CD4-positive, alpha-beta T cell (primary cell): ENCODE data around the gene KRT6B. TPM values are rescaled to one million over a fixed set of nuclear protein-coding genes. Genes with fewer than 3 reads are reported as not detected.

Experiments used
- ATAC-seq: fragments of 200-7000 bp; cut with Tn5 transposase; one replicate; pipeline ENCODE4 v1.10.0; 2022; ENCODE audit warnings: mild to moderate bottlenecking; ENCODE audit not compliant: poor library complexity
- CTCF ChIA-PET: fragments of 350-600 bp; sonication (Branson Sonifier 250); formaldehyde crosslinking; loops from one replicate; lab custom pipeline; 2021; ENCODE audit warnings: antibody characterized with exemption, inconsistent platforms; lab: Charles Lee
- POLR2A ChIA-PET: fragments of 350-600 bp; sonication (Branson Sonifier 250); formaldehyde crosslinking; loops from one replicate; lab custom pipeline; 2021; ENCODE audit warnings: antibody characterized with exemption, inconsistent platforms; lab: Charles Lee
- DNase-seq, 14 experiments: peaks; one replicate each; pipeline ENCODE4 v3.0.0-alpha.2; 2013 to 2020; ENCODE audit warnings: mixed read lengths in 2 of 14
- H3K27ac ChIP-seq, 2 donors: one replicate each; pipeline versions ENCODE4 v1.5.1 to v1.7.0; 2013; ENCODE audit warnings: low read length in 2 of 2, low read depth in 1 of 2, mild to moderate bottlenecking in 1 of 2
- H3K27me3 ChIP-seq, 2 experiments: 1 replicate in 1 of 2; 2 replicates in 1 of 2; pipeline versions ENCODE4 v1.6.1 to v1.7.0; 2013; ENCODE audit warnings: low read length in 2 of 2, control low read depth in 1 of 2, mild to moderate bottlenecking in 1 of 2, moderate library complexity in 1 of 2; ENCODE audit not compliant: insufficient read depth in 2 of 2, control insufficient read depth in 1 of 2
- H3K36me3 ChIP-seq: one replicate; pipeline ENCODE4 v1.6.1; 2013; ENCODE audit warnings: low read length, control low read depth; ENCODE audit not compliant: insufficient read depth
- H3K4me1 ChIP-seq: one replicate; pipeline ENCODE4 v1.6.1; 2013; ENCODE audit warnings: low read length, control low read depth; ENCODE audit not compliant: insufficient read depth
- H3K4me3 ChIP-seq: one replicate; pipeline ENCODE4 v1.5.1; 2013; ENCODE audit warnings: mild to moderate bottlenecking, low read length, moderate library complexity
- H3K9me3 ChIP-seq, 2 experiments: 1 replicate in 1 of 2; 2 replicates in 1 of 2; pipeline versions ENCODE4 v1.6.1 to v1.7.0; 2013; ENCODE audit warnings: low read length in 2 of 2, mild to moderate bottlenecking in 2 of 2, control low read depth in 1 of 2, moderate library complexity in 1 of 2; ENCODE audit not compliant: control insufficient read depth in 1 of 2, insufficient read depth in 1 of 2
- H3K27ac Mint-ChIP-seq: one replicate; pipeline ENCODE4 v1.8.0; 2020; ENCODE audit warnings: mixed read lengths
- H3K27me3 Mint-ChIP-seq: one replicate; pipeline ENCODE4 v1.8.0; 2021; ENCODE audit warnings: mixed read lengths
- H3K36me3 Mint-ChIP-seq: one replicate; pipeline ENCODE4 v1.8.0; 2021; ENCODE audit warnings: low read depth, mixed read lengths
- H3K4me1 Mint-ChIP-seq: one replicate; pipeline ENCODE4 v1.8.0; 2021; ENCODE audit warnings: low read depth, mixed read lengths
- H3K4me3 Mint-ChIP-seq: one replicate; pipeline ENCODE4 v1.8.0; 2020; ENCODE audit warnings: mild to moderate bottlenecking, mixed read lengths
- H3K9me3 Mint-ChIP-seq: one replicate; pipeline ENCODE4 v1.8.0; 2020; ENCODE audit warnings: mixed read lengths
- intact Hi-C, 2 experiments: fragments of 100-400 bp; cut with DNase I in 1 of 2; cut with micrococcal nuclease in 1 of 2; formaldehyde crosslinking; loops; one replicate each; pipeline versions ENCODE4 v1.15.1 to v1.9.0; 2023 to 2025; cut with DNase I, micrococcal nuclease
- total RNA-seq, 174 experiments: library from RNA in 2 of 174; stranded (reverse) in 2 of 174; gene quantifications; one replicate each; pipeline ENCODE4 v1.2.3 and lab custom pipeline; 2021 to 2026
- TF ChIP-seq, protein P1 (sequence below): fragments of 200-600 bp; IDR thresholded peaks from one replicate; pipeline ENCODE4 v1.8.0; 2022; ENCODE audit warnings: antibody characterized with exemption, mild to moderate bottlenecking

The KRT6B gene
- total RNA-seq, 2 experiments from 2014 or later: not detected

DNA sequence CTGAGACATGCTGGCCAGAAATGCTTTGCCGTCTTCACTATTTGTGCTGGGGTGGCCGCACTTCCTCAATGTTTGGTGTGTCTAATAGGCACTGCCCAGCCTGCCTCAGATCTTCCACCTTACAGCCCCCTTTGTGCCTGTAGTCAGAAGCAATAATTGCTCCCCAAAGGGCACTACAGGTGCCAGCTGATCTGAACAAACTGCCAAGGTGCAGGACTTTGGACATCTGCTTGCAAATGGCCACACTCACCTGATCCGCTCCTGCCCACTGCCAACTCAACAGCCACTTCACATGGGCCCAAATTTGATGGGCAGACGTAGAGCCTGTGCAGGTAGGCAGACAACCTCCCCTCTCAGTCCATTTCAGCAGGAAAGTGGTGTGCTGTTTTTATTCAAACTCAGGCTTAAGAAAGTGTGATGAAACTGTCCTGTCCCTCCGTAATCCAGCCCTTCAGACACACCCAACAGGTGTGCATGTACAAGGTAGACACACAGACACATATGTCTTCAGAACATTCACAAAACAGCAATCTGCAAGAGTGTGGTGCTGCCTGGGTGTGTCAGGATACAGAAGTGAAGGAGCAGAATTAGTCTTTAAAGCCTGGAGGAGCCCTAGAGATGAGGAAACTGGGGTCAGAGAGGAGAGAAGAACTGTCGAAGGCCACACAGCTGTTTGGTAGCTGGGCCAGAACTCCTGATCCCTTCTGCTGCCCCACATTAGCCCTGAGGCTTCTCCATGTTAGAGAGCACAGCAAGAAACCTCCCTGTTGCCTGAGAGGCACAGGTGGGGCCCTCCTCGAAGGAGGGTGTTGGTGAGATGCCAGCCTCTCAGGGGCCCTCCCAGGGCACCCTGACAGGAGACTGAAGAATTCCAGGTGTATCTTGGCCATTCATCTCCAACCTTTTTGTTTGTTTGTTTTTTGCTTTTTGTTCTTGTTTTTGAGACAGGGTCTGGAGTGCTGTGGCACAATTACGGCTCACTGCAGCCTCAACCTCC, 13.3 kb downstream of the KRT6B start:
- no peaks in the 10 kb centered on the region for H3K36me3 ChIP-seq
- no peaks in the 10 kb centered on the region for H3K36me3 Mint-ChIP-seq
- H3K4me1 Mint-ChIP-seq: no peaks in the 10 kb centered on the region
- DNase-seq (no peak), ATAC-seq (no peak)
- no peak overlapping the region for H3K4me3 Mint-ChIP-seq
- TF ChIP-seq, protein P1, sequence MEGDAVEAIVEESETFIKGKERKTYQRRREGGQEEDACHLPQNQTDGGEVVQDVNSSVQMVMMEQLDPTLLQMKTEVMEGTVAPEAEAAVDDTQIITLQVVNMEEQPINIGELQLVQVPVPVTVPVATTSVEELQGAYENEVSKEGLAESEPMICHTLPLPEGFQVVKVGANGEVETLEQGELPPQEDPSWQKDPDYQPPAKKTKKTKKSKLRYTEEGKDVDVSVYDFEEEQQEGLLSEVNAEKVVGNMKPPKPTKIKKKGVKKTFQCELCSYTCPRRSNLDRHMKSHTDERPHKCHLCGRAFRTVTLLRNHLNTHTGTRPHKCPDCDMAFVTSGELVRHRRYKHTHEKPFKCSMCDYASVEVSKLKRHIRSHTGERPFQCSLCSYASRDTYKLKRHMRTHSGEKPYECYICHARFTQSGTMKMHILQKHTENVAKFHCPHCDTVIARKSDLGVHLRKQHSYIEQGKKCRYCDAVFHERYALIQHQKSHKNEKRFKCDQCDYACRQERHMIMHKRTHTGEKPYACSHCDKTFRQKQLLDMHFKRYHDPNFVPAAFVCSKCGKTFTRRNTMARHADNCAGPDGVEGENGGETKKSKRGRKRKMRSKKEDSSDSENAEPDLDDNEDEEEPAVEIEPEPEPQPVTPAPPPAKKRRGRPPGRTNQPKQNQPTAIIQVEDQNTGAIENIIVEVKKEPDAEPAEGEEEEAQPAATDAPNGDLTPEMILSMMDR: no peak
- peaks cover 55% of the 10 kb centered on the region for H3K27me3 Mint-ChIP-seq
- no peak overlapping the region for H3K27ac ChIP-seq
- ChIA-PET POLR2A (no interaction called here), CTCF (no interaction called here)
- no peaks in the 10 kb centered on the region for H3K4me1 ChIP-seq
- H3K9me3 Mint-ChIP-seq: no peaks in the 10 kb centered on the region
- no peak overlapping the region for H3K27ac Mint-ChIP-seq
- H3K27me3 ChIP-seq: peaks cover 4 to 6% of the 10 kb centered on the region in 2 experiments
- intact Hi-C loops: no loop called here
- H3K9me3 ChIP-seq: no peaks in the 10 kb centered on the region
- H3K4me3 ChIP-seq: no peak overlapping the region

DNA sequence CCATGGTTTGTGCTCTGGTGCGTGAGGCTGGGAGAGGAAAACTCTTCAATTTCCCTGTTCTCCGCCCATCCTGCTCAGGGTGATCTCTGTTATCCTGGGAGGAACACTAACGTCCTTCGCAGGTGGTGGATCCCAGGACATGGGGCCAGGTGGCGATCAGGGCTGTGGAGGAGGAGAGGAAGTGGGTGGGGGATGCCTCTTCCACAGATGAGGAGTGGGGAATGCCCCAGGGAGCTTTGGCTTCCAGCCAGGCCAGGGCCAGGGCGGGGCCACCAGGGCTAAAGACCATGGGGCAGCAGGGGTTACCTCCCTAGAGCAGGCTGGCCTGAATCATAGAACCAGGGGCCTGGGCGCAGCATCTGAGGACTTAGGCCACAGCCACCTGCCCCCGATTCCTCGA, 14.4 kb downstream of the KRT6B start:
- Histone ChIP-seq H3K4me3 (no peak overlapping the region), H3K27me3 (peaks cover 0 to 6% of the 10 kb centered on the region in 2 experiments), H3K4me1 (no peaks in the 10 kb centered on the region), H3K9me3 (no peaks in the 10 kb centered on the region), H3K36me3 (no peaks in the 10 kb centered on the region), H3K27ac (no peak overlapping the region)
- ATAC-seq (no peak), DNase-seq (no peak)
- intact Hi-C loops: no loop called here
- Mint-ChIP-seq H3K36me3 (no peaks in the 10 kb centered on the region), H3K27me3 (peaks cover 50% of the 10 kb centered on the region), H3K4me1 (no peaks in the 10 kb centered on the region), H3K4me3 (no peak overlapping the region), H3K9me3 (no peaks in the 10 kb centered on the region), H3K27ac (no peak overlapping the region)
- ChIA-PET CTCF (no interaction called here), POLR2A (no interaction called here)
- TF ChIP-seq, protein P1: no peak

DNA sequence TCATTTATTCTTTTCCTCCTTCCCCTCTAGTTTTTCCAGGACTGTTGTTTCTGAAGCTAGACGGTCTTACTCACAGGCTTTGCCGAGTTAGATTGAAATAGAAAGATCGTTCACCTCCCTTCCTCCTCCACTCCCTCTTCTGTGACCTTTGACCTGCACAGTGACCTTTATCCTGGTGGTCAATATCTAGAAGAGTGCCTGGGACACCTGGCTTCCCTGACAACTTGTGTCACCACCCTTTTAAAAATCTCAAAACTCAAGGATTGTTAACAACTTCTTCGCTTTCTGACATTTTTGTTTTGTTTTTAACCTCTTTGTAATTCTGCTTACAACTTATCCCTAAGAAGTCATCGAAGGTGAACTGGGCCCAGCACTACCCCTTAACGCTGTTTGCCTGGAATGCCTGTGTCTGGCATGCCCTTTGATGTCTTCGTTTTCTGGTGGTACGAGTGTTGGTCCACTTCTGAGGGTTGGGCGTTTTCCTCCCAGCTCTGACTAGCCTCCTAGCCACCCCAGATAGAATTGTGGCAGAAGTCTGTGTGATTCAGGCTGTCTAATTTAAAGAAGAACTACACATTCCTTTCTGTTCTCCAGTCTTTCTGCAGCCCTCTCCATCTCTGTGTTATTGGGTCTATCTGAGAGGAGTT, 15.0 kb downstream of the KRT6B start:
- H3K27ac Mint-ChIP-seq: no peak overlapping the region
- H3K36me3 ChIP-seq: no peaks in the 10 kb centered on the region
- H3K4me3 ChIP-seq: no peak overlapping the region
- intact Hi-C loops: no loop called here
- no peaks in the 10 kb centered on the region for H3K4me1 ChIP-seq
- CTCF ChIA-PET: no interaction called here
- TF ChIP-seq, protein P1: no peak
- H3K36me3 Mint-ChIP-seq: no peaks in the 10 kb centered on the region
- H3K27ac ChIP-seq: no peak overlapping the region
- no peaks in the 10 kb centered on the region for H3K4me1 Mint-ChIP-seq
- peaks cover 2 to 6% of the 10 kb centered on the region in 2 experiments for H3K27me3 ChIP-seq
- ATAC-seq (no peak), DNase-seq (no peak)
- no peak overlapping the region for H3K4me3 Mint-ChIP-seq
- peaks cover 47% of the 10 kb centered on the region for H3K27me3 Mint-ChIP-seq
- no peaks in the 10 kb centered on the region for H3K9me3 Mint-ChIP-seq
- POLR2A ChIA-PET: no interaction called here
- no peaks in the 10 kb centered on the region for H3K9me3 ChIP-seq
